OCI-LY1 (cell line): ENCODE data around the gene HOTAIR.

Experiments used
- H2AFZ ChIP-seq: fragments of 200-600 bp; sonication (generic), shearing (Covaris generic); 2 replicates; pipeline ENCODE4 v1.6.0; 2014; ENCODE audit warnings: antibody characterized with exemption, mild to moderate bottlenecking, low read length
- H3F3A ChIP-seq: fragments of 200-600 bp; sonication (generic), shearing (Covaris generic); 2 replicates; pipeline ENCODE4 v1.6.0; 2014; ENCODE audit warnings: mild to moderate bottlenecking, antibody characterized with exemption, low read length, moderate library complexity; ENCODE audit not compliant: insufficient read depth
- H3K27ac ChIP-seq: fragments of 200-600 bp; sonication (generic); 2 replicates; pipeline ENCODE4 v1.5.1; 2014; ENCODE audit warnings: low read length, mixed run types, mild to moderate bottlenecking, low read depth; ENCODE audit not compliant: poor library complexity, severe bottlenecking
- H3K27me3 ChIP-seq: fragments of 200-600 bp; sonication (generic); 2 replicates; pipeline ENCODE4 v1.6.0; 2014; ENCODE audit warnings: antibody characterized with exemption, mild to moderate bottlenecking, low read length, moderate library complexity; ENCODE audit not compliant: insufficient read depth
- H3K36me3 ChIP-seq: fragments of 200-600 bp; sonication (generic); 2 replicates; pipeline ENCODE4 v1.6.1; 2014; ENCODE audit warnings: mild to moderate bottlenecking, antibody characterized with exemption, low read length, moderate library complexity, mixed read lengths; ENCODE audit not compliant: insufficient read depth
- H3K4me1 ChIP-seq: fragments of 200-600 bp; sonication (generic); 2 replicates; pipeline ENCODE4 v1.5.1; 2014; ENCODE audit warnings: mild to moderate bottlenecking, low read length, moderate library complexity; ENCODE audit not compliant: insufficient read depth, severe bottlenecking
- H3K4me2 ChIP-seq: fragments of 200-600 bp; sonication (generic), shearing (Covaris generic); 2 replicates; pipeline ENCODE4 v1.6.1; 2014; ENCODE audit warnings: low read length
- H3K4me3 ChIP-seq: fragments of 200-600 bp; sonication (generic); 2 replicates; pipeline ENCODE4 v1.5.1; 2014; ENCODE audit warnings: low read length, low read depth, mild to moderate bottlenecking, mixed read lengths; ENCODE audit not compliant: poor library complexity, severe bottlenecking
- H3K79me2 ChIP-seq: fragments of 200-600 bp; shearing (Covaris generic); 2 replicates; pipeline ENCODE4 v1.6.1; 2016; ENCODE audit warnings: mixed run types, low read length, mixed read lengths; ENCODE audit not compliant: insufficient read depth
- H3K9ac ChIP-seq: fragments of 200-600 bp; sonication (generic), shearing (Covaris generic); 2 replicates; pipeline ENCODE4 v1.6.1; 2014; ENCODE audit warnings: mild to moderate bottlenecking, low read length, mixed read lengths
- H3K9me2 ChIP-seq: fragments of 200-600 bp; sonication (generic), shearing (Covaris generic); 2 replicates; pipeline ENCODE4 v1.6.1; 2014; ENCODE audit warnings: low read depth, mild to moderate bottlenecking, low read length, mixed read lengths
- H3K9me3 ChIP-seq: fragments of 200-600 bp; shearing (Covaris generic); 2 replicates; pipeline ENCODE4 v1.6.1; 2014; ENCODE audit warnings: low read length, mixed read lengths
- H4K20me1 ChIP-seq: fragments of 200-600 bp; sonication (generic), shearing (Covaris generic); 2 replicates; pipeline ENCODE4 v1.6.0; 2016; ENCODE audit warnings: mild to moderate bottlenecking, low read length; ENCODE audit not compliant: insufficient read depth
- EZH2 ChIP-seq: fragments of 200-600 bp; sonication (generic), shearing (Covaris generic); IDR thresholded peaks from 2 replicates; pipeline ENCODE4 v1.8.0; 2017; ENCODE audit warnings: borderline replicate concordance, mixed run types, mild to moderate bottlenecking, antibody characterized with exemption, low read length, moderate library complexity, mixed read lengths
- TF ChIP-seq, protein P1 (sequence below): fragments of 200-600 bp; sonication (generic), shearing (Covaris generic); IDR thresholded peaks from 2 replicates; pipeline ENCODE4 v1.5.1; 2017; ENCODE audit warnings: mild to moderate bottlenecking, antibody characterized with exemption, low read length, moderate library complexity, mixed read lengths

The HOTAIR gene

GRCh38 chr12:53916788-53917655, 57.7 kb downstream of the HOTAIR start:
- Histone ChIP-seq H3K9me3 (no peaks in the 10 kb centered on the region), H3K27ac (no peak overlapping the region), H3K36me3 (no peaks in the 10 kb centered on the region), H4K20me1 (no peaks in the 10 kb centered on the region), H3K79me2 (no peaks in the 10 kb centered on the region), H3K4me1 (no peaks in the 10 kb centered on the region), H2AFZ (no peak overlapping the region), H3K9ac (no peak overlapping the region), H3K9me2 (no peaks in the 10 kb centered on the region), H3K4me2 (no peak overlapping the region), H3K27me3 (no peaks in the 10 kb centered on the region), H3K4me3 (no peak overlapping the region), H3F3A (no peaks in the 10 kb centered on the region)
- TF ChIP-seq, protein P1, sequence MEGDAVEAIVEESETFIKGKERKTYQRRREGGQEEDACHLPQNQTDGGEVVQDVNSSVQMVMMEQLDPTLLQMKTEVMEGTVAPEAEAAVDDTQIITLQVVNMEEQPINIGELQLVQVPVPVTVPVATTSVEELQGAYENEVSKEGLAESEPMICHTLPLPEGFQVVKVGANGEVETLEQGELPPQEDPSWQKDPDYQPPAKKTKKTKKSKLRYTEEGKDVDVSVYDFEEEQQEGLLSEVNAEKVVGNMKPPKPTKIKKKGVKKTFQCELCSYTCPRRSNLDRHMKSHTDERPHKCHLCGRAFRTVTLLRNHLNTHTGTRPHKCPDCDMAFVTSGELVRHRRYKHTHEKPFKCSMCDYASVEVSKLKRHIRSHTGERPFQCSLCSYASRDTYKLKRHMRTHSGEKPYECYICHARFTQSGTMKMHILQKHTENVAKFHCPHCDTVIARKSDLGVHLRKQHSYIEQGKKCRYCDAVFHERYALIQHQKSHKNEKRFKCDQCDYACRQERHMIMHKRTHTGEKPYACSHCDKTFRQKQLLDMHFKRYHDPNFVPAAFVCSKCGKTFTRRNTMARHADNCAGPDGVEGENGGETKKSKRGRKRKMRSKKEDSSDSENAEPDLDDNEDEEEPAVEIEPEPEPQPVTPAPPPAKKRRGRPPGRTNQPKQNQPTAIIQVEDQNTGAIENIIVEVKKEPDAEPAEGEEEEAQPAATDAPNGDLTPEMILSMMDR = no peak
- no peak for TF ChIP-seq EZH2
